Left cardiac atrium (tissue), 4 donors: ENCODE measurements around the gene DNAJC4. TPM values are rescaled to one million over a fixed set of nuclear protein-coding genes. Genes with fewer than 3 reads are reported as not detected.
"Not testable (repeated sequence)": the region's sequence is repeated elsewhere in the genome, so short reads cannot be mapped to it uniquely, and the experiment has no call there.

Source experiments
- ATAC-seq, 2 donors: fragments of 200-7000 bp; cut with Tn5 transposase; one replicate each; pipeline ENCODE4 v1.9.1; 2020; ENCODE audit warnings: mild to moderate bottlenecking in 2 of 2, moderate library complexity in 2 of 2
- DNase-seq: peaks from one replicate; pipeline ENCODE4 v3.0.0-alpha.2; 2020
- intact Hi-C, 2 donors: fragments of 100-400 bp; cut with DNase I; formaldehyde crosslinking; loops; one replicate each; pipeline versions ENCODE4 v1.14.1 to v1.15.1; 2022 to 2023
- total RNA-seq, 2 donors: library from RNA; stranded (reverse); fragmentation: NEBNext Ultra II Directional; extraction: Animal tissue kit (Norgen Biotek cat#: 25700); gene quantifications; one replicate each; pipeline ENCODE4 v1.2.1, GENCODE V29; 2021
- donor health status: DM: no; HTN: yes; CAD: no.
- donor health status: DM: no; HTN: yes; CAD: no; lungs with severe emphysema.
- donor health status: DM: yes; HTN: yes; CAD: no.
- donor health status: Dilated cardiomyopathy.

DNAJC4 gene
- total RNA-seq, 2 donors from 2014 or later, result 49.2 to 49.3 TPM

DNA sequence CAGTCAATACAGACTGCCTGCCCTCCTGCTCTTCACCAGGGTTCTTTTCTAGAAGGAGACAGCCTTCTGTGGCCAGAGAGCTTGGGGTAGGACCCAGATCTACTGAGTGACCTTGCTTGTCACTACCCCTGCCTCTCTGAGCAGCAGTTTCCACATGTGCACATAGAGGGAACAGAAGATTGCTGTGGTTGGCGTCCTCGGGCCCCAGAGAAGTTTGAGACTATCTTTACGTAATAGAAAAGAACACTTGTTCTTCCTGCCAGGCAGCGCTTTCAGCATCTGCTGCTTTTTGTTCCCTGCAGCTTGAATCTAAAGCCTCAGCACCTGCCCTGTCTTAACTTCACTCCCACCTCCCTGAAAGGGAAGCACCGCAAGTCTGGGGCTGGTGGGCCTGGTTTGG is 8.7 kb downstream of the DNAJC4 start:
- ATAC-seq, result no peak
- DNase-seq, result no peak
- intact Hi-C loops, result no loop called here

GRCh38 chr11:64239662-64240434 is 9.5 kb downstream of the DNAJC4 start:
- DNase-seq (no peak), ATAC-seq (no peak)
- intact Hi-C loops, result no loop called here

- intact Hi-C loops, result no loop called here
- ATAC-seq (peak; percentile 75 to 83), DNase-seq (peak; percentile 98)
Measured at GRCh38 chr11:64240435-64241240, 10.3 kb downstream of the DNAJC4 start, which contains the start of gene FKBP2. Gene FKBP2, plus strand, starts transcription at chr11:64241095. Its CDS starts 1,293 bp downstream, at chr11:64242388.

DNA sequence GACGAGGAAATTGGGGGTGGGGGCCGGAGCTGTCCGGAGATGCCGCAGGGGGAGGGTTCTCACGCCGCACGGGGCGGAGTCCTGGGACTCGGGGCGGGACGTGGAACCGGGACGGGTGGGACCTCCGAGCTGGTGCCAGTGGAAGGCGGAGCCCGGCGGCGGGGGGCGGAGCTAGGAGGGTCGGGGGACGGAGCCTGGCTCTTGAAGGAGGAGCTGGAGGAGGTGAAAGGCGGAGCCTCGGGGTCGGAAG is 10.8 kb downstream of the DNAJC4 start:
- intact Hi-C loops, result no loop called here

DNA sequence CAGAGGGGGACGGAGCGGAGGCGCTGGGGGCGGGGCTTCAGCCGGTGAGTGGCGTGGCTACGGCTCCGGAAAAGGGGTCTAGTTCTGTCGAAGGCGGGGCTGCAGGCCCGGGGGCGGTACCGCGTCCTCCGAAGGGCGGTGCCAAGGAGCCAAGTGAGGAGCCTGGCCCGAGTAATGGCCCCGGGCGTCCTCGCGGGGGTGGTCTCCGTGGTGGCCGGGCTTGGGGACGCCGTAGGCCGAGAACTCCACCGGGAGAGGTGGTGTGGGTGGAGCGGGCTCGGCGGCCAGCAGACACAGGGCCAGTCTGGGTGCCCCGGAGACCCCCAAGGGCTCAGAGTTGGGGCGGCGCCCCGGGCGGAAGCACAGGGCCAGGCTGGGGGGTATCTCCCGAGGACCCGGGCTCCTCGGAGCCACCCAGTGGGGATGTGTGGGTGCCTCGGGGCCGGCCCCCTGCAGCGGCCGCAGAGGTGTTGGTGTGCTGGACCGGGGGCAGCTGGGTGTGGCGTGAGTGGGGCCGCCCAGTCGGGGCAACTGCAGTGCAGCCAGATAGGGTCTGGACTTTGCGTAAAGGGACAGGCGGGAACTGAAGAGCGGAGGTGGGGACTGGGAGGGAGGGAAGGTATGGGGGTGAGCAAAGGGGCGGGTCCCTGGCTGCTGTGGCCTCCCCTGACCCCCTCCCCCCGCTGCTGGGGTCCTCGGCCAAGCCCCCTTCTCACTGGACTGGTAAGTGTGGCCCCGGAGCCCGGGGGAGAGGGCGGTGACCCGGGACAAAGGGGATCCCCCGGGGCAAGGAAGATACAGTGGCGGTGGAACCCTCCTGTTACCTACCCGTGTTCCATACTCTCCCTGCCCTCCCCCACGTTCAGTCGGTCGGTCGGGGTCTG is 11.4 kb downstream of the DNAJC4 start:
- peak; percentile 6 to 14 for ATAC-seq
- DNase-seq, result peak; percentile 74
- intact Hi-C loops, result no loop called here

More for the DNA sequence above, 10.8 kb downstream of the DNAJC4 start:
- DNase-seq (peak; percentile 99), ATAC-seq (peak; percentile 89 to 90)

GRCh38 chr11:64243236-64243854 is 13.0 kb downstream of the DNAJC4 start:
- ATAC-seq (no peak), DNase-seq (no peak)
- intact Hi-C loops, result no loop called here

GRCh38 chr11:64244107-64244506 is 13.8 kb downstream of the DNAJC4 start:
- intact Hi-C loops, result no loop called here
- DNase-seq (no peak), ATAC-seq (no peak)

- no peak for DNase-seq
- ATAC-seq, result no peak
- intact Hi-C loops, result no loop called here
Measured at GRCh38 chr11:64244966-64245365, 14.6 kb downstream of the DNAJC4 start.

DNA sequence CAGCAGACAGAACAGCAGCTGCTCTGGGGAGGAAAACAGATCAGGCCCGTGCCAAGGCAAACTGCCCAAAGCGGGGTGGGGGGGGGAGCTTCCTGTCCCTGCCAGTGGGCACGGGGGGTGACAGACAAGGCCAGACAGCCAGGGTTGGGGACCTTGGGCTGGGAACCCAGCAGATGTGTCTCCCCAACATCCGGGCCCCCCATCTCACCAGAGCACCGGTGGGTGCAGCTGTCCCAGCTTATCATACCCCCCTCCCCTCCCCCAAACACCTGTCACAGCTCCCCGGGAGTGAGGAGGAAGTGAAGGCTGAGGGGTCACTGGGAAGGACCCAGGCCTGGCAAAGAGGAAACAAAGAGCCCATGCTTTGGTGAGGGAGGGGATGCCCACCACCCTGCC is 15.1 kb downstream of the DNAJC4 start:
- intact Hi-C loops, result no loop called here
- DNase-seq (peak; percentile 60), ATAC-seq (no peak)

DNA sequence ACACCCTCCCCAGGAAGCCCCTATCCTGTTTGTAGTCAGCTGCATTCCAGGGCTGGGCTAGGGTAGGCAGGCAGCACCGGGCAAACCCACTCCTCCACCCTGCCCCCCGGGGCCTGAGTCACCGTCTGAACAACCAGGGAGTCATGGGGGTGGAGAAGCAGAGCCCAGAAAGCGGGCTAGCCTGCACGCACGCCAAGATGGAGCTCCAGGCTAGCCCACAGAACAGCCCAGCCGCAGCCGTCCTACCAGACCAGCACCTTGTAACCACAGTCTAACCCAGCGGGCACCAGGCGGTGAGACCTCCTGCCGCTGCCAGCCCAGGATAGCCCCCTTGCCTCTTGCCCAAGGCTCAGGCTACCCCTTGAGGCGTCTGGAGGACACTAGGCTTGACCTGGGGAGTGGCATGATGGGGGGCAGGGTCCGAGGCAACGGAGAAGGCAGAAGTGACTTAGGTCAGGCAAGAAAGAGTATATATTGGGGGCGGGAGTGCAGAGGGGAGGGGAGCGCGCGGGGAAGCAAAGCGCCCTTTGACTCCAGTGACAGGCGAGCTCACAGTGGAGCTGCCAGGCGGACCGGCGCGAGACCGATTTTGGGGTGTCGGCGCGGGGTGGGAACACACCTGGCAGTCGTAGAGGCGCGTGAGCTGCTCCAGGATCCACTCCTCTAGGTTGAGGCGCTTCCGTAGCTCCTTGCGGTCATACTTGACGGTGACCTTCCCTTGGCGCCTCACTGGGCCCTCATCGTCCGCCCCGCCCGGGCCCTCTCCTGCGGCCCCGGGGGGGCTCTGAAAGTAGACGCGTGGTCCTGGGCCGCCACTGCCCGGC is 15.7 kb downstream of the DNAJC4 start:
- DNase-seq, result peak; percentile 90
- intact Hi-C loops, result no loop called here
- ATAC-seq, result peak in 1 of 2 donors; percentile 7

GRCh38 chr11:64246621-64246870 is 16.2 kb downstream of the DNAJC4 start:
- ATAC-seq, DNase-seq, intact Hi-C loops: not testable (repeated sequence)

DNA sequence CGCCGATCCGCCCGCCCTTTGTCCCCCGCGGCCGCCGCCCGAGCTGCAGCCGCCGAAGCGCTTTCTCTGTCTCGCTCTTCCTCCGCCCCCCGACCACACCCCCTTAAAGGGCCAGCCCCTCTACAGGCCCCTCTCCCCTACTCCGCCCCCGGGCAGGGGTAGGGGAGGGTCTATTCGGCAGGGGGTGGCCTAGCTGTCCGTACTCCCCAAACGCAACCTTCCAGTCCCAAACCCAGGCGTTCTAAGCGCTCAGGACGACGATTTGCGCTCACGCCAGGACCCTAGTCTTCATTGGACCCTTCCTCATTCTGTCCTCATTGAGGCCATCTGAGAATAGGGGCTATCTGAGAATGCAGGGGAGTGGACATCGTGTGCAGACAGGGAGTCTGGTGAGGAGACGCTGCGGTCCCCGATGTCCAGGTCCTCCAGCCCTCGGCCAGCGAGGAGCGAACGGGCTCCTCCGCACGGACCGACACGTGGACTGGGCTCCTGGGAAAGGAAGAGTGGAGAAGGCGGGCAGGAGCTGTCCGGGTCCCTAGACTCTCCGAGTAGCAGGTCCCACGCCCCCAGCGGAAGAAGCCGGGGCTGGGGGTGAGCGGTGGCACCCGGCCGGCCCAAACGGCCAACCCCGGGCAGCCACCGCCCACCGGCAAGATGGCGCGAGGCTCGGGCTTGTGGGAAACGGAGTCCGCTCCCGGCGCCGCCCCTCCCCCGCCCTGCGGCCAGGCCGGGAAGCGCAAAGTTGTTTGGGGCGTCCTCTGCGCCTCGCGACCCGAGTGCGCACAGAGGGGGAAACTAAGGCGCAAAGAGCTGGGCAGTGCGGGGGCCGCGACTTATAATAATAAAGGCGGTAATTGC is 16.8 kb downstream of the DNAJC4 start, which contains the start of gene PPP1R14B:
Gene PPP1R14B, minus strand, starts transcription at position 73 of the 858 bp plus-strand sequence. CDS start 270 bp downstream, outside the sequence.
- intact Hi-C loops, result no loop called here
- ATAC-seq, result peak; percentile 68 to 76
- DNase-seq, result peak; percentile 94

DNA sequence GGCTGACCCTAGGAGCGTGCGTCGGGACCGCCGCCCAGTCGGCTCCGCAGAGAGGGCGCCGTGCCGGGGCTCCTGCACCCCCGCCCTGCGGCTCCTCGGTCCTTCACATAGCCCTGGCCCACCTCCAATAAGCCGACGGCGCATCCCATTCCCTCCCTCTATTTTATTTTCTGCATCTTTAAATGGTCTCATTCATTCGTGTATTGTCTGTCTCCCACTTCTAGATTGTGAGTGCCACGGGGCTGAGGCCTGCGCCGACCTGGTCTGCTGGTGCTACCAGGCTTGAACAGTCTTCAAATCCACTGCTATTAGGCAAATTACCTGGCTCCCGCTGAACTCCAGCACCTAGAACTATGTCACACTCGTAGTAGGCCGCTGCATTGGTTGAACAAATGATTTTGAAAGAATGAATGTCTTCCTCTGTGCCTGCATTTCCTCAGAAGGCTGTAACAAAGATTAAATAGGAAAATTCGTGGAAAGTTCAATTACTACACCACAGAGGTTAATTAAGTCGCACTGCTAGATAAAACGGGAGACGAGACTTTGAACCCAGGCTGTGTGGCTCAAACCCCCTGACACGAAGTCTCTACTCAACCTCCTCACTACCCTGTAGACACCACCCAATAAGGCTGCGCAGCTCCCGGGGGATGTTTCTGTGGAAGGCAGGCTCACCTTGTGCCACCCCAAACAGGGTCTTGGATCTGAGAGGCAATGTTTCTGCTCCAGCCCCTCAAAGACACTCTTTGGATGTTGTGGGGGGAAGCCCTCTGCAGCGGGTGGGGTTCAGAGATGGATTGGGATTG is 17.6 kb downstream of the DNAJC4 start:
- ATAC-seq, result peak; percentile 1
- intact Hi-C loops, result no loop called here
- no peak for DNase-seq

DNA sequence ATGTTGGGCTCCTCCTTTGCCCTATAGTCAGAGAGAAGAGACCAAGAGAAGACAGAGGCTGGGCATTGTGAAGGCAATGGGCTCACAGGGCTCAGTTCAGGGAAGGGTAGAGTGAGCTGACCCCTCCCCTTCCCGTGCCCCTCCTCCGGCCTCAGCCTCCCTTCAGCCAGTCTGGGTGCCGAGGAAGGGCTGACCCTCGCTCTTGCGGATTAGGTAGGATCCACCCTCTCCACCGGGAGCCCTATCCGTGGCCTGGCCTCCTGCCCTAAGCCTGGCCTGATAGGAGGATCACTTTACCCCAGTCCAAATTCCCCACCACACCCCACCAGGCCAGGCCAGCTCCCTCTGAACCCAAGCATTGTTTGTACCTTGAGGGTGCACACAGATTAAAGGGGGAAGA is 18.2 kb downstream of the DNAJC4 start:
- DNase-seq, result no peak
- ATAC-seq, result no peak
- intact Hi-C loops, result no loop called here

DNA sequence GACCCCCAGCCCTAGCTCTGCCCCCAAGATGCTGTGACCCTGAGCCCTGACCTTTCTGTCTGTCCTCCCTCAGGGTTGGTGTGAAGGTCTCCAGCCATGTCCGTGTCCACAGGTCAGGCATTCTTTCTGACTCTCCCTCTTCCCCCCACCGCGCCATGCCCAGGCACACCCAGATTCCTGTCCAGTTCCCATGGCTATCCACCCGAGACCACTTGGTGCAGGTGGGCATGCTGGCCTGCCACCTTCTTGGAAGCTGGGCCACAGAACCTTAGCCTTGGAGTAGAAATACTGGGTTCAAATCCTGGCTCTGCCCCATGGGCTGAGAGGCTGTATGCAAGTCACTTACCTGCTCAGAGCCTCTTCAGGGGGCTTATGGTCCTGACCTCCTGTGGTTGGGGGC is 18.7 kb downstream of the DNAJC4 start:
- ATAC-seq, result no peak
- intact Hi-C loops, result no loop called here
- DNase-seq, result no peak

- intact Hi-C loops, result loop anchor here in 1 of 2 donors (5.0 kb wide), 1 partner anchor 53 kb away; the partner anchor contains the start of gene CATSPERZ
- ATAC-seq (no peak), DNase-seq (no peak)
Measured at GRCh38 chr11:64249563-64250414, 19.4 kb downstream of the DNAJC4 start.
